H1 (cell line): ENCODE data around the gene APOL3. TPM values are rescaled to one million over a fixed set of nuclear protein-coding genes. Genes with fewer than 3 reads are reported as not detected.

Source experiments
- CTCF ChIA-PET: fragments of 300-600 bp; sonication (Branson Sonifier 250); formaldehyde crosslinking; loops from one replicate; lab custom pipeline; 2021; ENCODE audit not compliant: partially characterized antibody; lab: Charles Lee
- POLR2A ChIA-PET: fragments of 300-600 bp; sonication (Branson Sonifier 250); formaldehyde crosslinking; loops from one replicate; lab custom pipeline; 2021; ENCODE audit warnings: inconsistent platforms; ENCODE audit not compliant: partially characterized antibody; lab: Charles Lee
- DNase-seq, 2 experiments: peaks; one replicate each; pipeline versions ENCODE4 v3.0.0 to v3.0.0-alpha.2; 2010 to 2022; ENCODE audit warnings: low spot score in 2 of 2, low read depth in 1 of 2, mixed read lengths in 1 of 2
- FAIRE-seq: peaks from 2 replicates; lab custom pipeline; 2011; peaks lifted over from hg19 to GRCh38; lab: Jason Lieb, UNC
- H2AFZ ChIP-seq: 2 replicates; pipeline ENCODE4 v1.8.1; 2012; ENCODE audit warnings: low read length, inconsistent platforms
- H2AK5ac ChIP-seq: 2 replicates; pipeline ENCODE4 v1.6.1; 2013; ENCODE audit warnings: low read depth, low read length
- H2BK120ac ChIP-seq: replicated peaks from 2 replicates; pipeline ENCODE3; 2013; ENCODE audit warnings: low read depth, low read length, inconsistent platforms
- H2BK12ac ChIP-seq: 2 replicates; pipeline ENCODE4 v1.6.1; 2013; ENCODE audit warnings: low read depth, low read length
- H2BK15ac ChIP-seq: 2 replicates; pipeline ENCODE4 v1.6.1; 2013; ENCODE audit warnings: low read length
- H2BK20ac ChIP-seq: 2 replicates; pipeline ENCODE4 v1.6.1; 2013; ENCODE audit warnings: low read length
- H2BK5ac ChIP-seq: 2 replicates; pipeline ENCODE4 v1.6.1; 2013; ENCODE audit warnings: low read depth, low read length
- H3K14ac ChIP-seq: 2 replicates; pipeline ENCODE4 v1.6.1; 2013; ENCODE audit warnings: inconsistent platforms; ENCODE audit not compliant: insufficient read length
- H3K18ac ChIP-seq: 2 replicates; pipeline ENCODE4 v1.6.1; 2013; ENCODE audit warnings: low read length; ENCODE audit errors: extremely low read depth
- H3K23ac ChIP-seq: 2 replicates; pipeline ENCODE4 v1.6.1; 2013; ENCODE audit warnings: inconsistent platforms; ENCODE audit not compliant: insufficient read length
- H3K23me2 ChIP-seq: 2 replicates; pipeline ENCODE4 v1.6.1; 2013; ENCODE audit warnings: low read depth, low read length
- H3K27ac ChIP-seq: 2 replicates; pipeline ENCODE4 v1.6.1; 2011; ENCODE audit warnings: low read depth, low read length, inconsistent platforms
- H3K27me3 ChIP-seq, 4 experiments: replicated peaks in 1 of 4; 1 replicate in 1 of 4; 2 replicates in 3 of 4; pipeline versions ENCODE4 v1.6.1 to v1.8.1; 2011 to 2013; ENCODE audit warnings: low read length in 3 of 4, mild to moderate bottlenecking in 3 of 4, inconsistent platforms in 2 of 4, mixed read lengths in 2 of 4, moderate library complexity in 1 of 4; ENCODE audit not compliant: control insufficient read depth in 3 of 4, insufficient read depth in 3 of 4; ENCODE audit errors: extremely low read depth in 1 of 4
- H3K36me3 ChIP-seq, 4 experiments: 2 replicates each; pipeline versions ENCODE4 v1.6.1 to v1.8.1; 2011 to 2013; ENCODE audit warnings: mild to moderate bottlenecking in 4 of 4, low read length in 3 of 4, moderate library complexity in 2 of 4, control low read depth in 1 of 4, inconsistent platforms in 1 of 4; ENCODE audit not compliant: insufficient read depth in 4 of 4, control insufficient read depth in 2 of 4
- H3K4ac ChIP-seq: replicated peaks from 2 replicates; pipeline ENCODE3; 2013; ENCODE audit warnings: low read length, low read depth, mixed read lengths, inconsistent platforms; ENCODE audit not compliant: insufficient read length
- H3K4me1 ChIP-seq, 4 experiments: replicated peaks in 1 of 4; 1 replicate in 1 of 4; 2 replicates in 3 of 4; pipeline versions ENCODE4 v1.6.1 to v1.8.1; 2011 to 2013; ENCODE audit warnings: low read length in 3 of 4, inconsistent platforms in 2 of 4, mixed read lengths in 1 of 4; ENCODE audit not compliant: insufficient read depth in 4 of 4, control insufficient read depth in 3 of 4
- H3K4me2 ChIP-seq, 2 experiments: 2 replicates each; pipeline versions ENCODE4 v1.6.1 to v1.8.1; 2011 to 2013; ENCODE audit warnings: low read depth in 2 of 2, low read length in 2 of 2, control low read depth in 1 of 2, inconsistent platforms in 1 of 2, mild to moderate bottlenecking in 1 of 2; ENCODE audit not compliant: insufficient read depth in 1 of 2
- H3K4me3 ChIP-seq, 4 experiments: fragments of 200-600, 300-600 bp in 1 of 4; sonication (generic), shearing (Covaris generic), sonication (Bioruptor Twin) in 1 of 4; 2 replicates each; pipeline versions ENCODE4 v1.5.1 to v1.8.1; 2011 to 2016; ENCODE audit warnings: low read length in 4 of 4, low read depth in 3 of 4, control low read depth in 2 of 4, inconsistent platforms in 2 of 4, mild to moderate bottlenecking in 2 of 4, mixed read lengths in 1 of 4, moderate library complexity in 1 of 4; ENCODE audit not compliant: insufficient read depth in 2 of 4; ENCODE audit errors: extremely low read depth in 1 of 4
- H3K56ac ChIP-seq: replicated peaks from 2 replicates; pipeline ENCODE3; 2013; ENCODE audit warnings: low read depth, mild to moderate bottlenecking, mixed read lengths, low read length, inconsistent platforms; ENCODE audit not compliant: insufficient read length
- H3K79me1 ChIP-seq: 2 replicates; pipeline ENCODE4 v1.6.1; 2013; ENCODE audit warnings: low read depth, low read length, control low read depth
- H3K79me2 ChIP-seq, 2 experiments: 2 replicates each; pipeline versions ENCODE4 v1.6.1 to v1.8.1; 2012 to 2013; ENCODE audit warnings: low read length in 2 of 2, mild to moderate bottlenecking in 2 of 2, inconsistent platforms in 1 of 2; ENCODE audit not compliant: insufficient read depth in 2 of 2, control insufficient read depth in 1 of 2
- H3K9ac ChIP-seq, 4 experiments: replicated peaks in 1 of 4; 1 replicate in 1 of 4; 2 replicates in 3 of 4; pipeline versions ENCODE4 v1.6.1 to v1.8.1; 2011 to 2013; ENCODE audit warnings: low read depth in 3 of 4, low read length in 3 of 4, control low read depth in 2 of 4, mild to moderate bottlenecking in 2 of 4, moderate library complexity in 2 of 4, inconsistent platforms in 1 of 4; ENCODE audit errors: extremely low read depth in 1 of 4
- H3K9me3 ChIP-seq, 2 experiments: 2 replicates each; pipeline versions ENCODE4 v1.6.1 to v1.8.1; 2012 to 2013; ENCODE audit warnings: mild to moderate bottlenecking in 2 of 2, moderate library complexity in 2 of 2, control low read depth in 1 of 2, inconsistent platforms in 1 of 2, low read depth in 1 of 2, low read length in 1 of 2, mixed read lengths in 1 of 2; ENCODE audit not compliant: insufficient read depth in 2 of 2
- H4K20me1 ChIP-seq, 2 experiments: replicated peaks in 1 of 2; 2 replicates each; pipeline versions ENCODE3 to v1.8.1; 2011 to 2013; ENCODE audit warnings: inconsistent platforms in 2 of 2, low read length in 2 of 2, mild to moderate bottlenecking in 1 of 2; ENCODE audit not compliant: insufficient read depth in 2 of 2, control insufficient read depth in 1 of 2
- H4K5ac ChIP-seq: 2 replicates; pipeline ENCODE4 v1.6.1; 2013; ENCODE audit warnings: low read length, low read depth, mixed read lengths, inconsistent platforms; ENCODE audit not compliant: insufficient read length
- H4K8ac ChIP-seq: 2 replicates; pipeline ENCODE4 v1.8.0; 2013; ENCODE audit warnings: mild to moderate bottlenecking, moderate library complexity, low read length, inconsistent platforms; ENCODE audit not compliant: insufficient read depth; ENCODE audit errors: extremely low read depth
- H4K91ac ChIP-seq: replicated peaks from 2 replicates; pipeline ENCODE3; 2013; ENCODE audit warnings: low read length, mixed read lengths, inconsistent platforms; ENCODE audit not compliant: insufficient read length
- BCL11A ChIP-seq, 2 experiments: IDR thresholded peaks; one replicate each; pipeline ENCODE4 v1.6.1; 2011; ENCODE audit warnings: low read depth in 2 of 2, low read length in 2 of 2, mild to moderate bottlenecking in 2 of 2
- GABPA ChIP-seq: IDR thresholded peaks from 2 replicates; pipeline ENCODE4 v1.6.1; 2011; ENCODE audit warnings: mild to moderate bottlenecking, low read length, moderate library complexity, borderline replicate concordance; ENCODE audit not compliant: insufficient read depth
- GTF2F1 ChIP-seq: IDR thresholded peaks from 2 replicates; pipeline ENCODE4 v1.6.1; 2012; ENCODE audit warnings: low read depth, low read length, improper control_type of control experiment, borderline replicate concordance
- POLR2A ChIP-seq, 2 experiments: IDR thresholded peaks; 1 replicate in 1 of 2; 2 replicates in 1 of 2; pipeline ENCODE4 v1.6.1; 2011; ENCODE audit warnings: low read depth in 2 of 2, low read length in 2 of 2, mild to moderate bottlenecking in 2 of 2; ENCODE audit errors: control extremely low read depth in 1 of 2
- SRF ChIP-seq: IDR thresholded peaks from 2 replicates; pipeline ENCODE4 v1.6.1; 2011; ENCODE audit warnings: mild to moderate bottlenecking, low read depth, low read length, moderate library complexity
- WGBS, 2 experiments: shearing (Covaris generic) in 1 of 2; methylation state at CpG; one replicate each; pipeline versions ENCODE4 v1.1.6 to v1.1.7; 2013 to 2015; ENCODE audit warnings: low lambda C conversion rate in 2 of 2, mixed read lengths in 2 of 2, inconsistent platforms in 1 of 2, low coverage in 1 of 2, missing lambda C conversion rate in 1 of 2; ENCODE audit not compliant: insufficient replicate concordance in 2 of 2, insufficient coverage in 1 of 2, insufficient read length in 1 of 2; ENCODE audit errors: extremely low coverage in 1 of 2, missing lambda C conversion rate in 1 of 2; 5-methylcytosine and 5-hydroxymethylcytosine counted together
- polyA plus RNA-seq, 7 experiments: library from polyadenylated mRNA; depleted of rRNA in 3 of 7; stranded (reverse) in 5 of 7; unstranded in 2 of 7; fragments of >200 nt in 5 of 7; fragments of 200-250 nt in 2 of 7; gene quantifications; 1 replicate in 5 of 7; 2 replicates in 1 of 7; 4 replicates in 1 of 7; pipeline versions ENCODE4 v1.2.1 to v1.2.3, GENCODE V29; 2011 to 2013; ENCODE audit warnings: missing spikeins in 2 of 7, mixed read lengths in 2 of 7
- total RNA-seq: library from RNA; stranded (reverse); fragmentation: NEBNext Ultra II Directional; extraction: Animal tissue kit (Norgen Biotek cat#: 25700); gene quantifications from 2 replicates; pipeline ENCODE4 v1.2.1, GENCODE V29; 2021
- TF ChIP-seq, protein P1 (sequence below): IDR thresholded peaks from 2 replicates; pipeline ENCODE4 v1.6.1; 2012; ENCODE audit warnings: low read length, inconsistent platforms

The APOL3 gene
- total and polyA plus RNA-seq, 2 of the 8 experiments (the other 6 are each of a cell fraction or from before 2014, with no cell fraction given): 0.12 TPM; not detected in 1

- H3K23ac ChIP-seq: no peak overlapping the region
- H3K36me3 ChIP-seq: peaks cover 0 to 3% (median 0%) of the 10 kb centered on the region in 4 experiments; a peak in 1 of 8 replicates
- H2AK5ac ChIP-seq: no peak overlapping the region
- ChIA-PET POLR2A (no interaction called here), CTCF (interaction anchor here (1.0 to 4.7 kb wide), 2 partner anchors 13 to 14 kb away, joined by 3 to 30 read pairs; no protein-coding TSS in a partner anchor)
- no peak overlapping the region for H2BK20ac ChIP-seq
- no peak for TF ChIP-seq BCL11A (IDR thresholded peaks at IDR 0.05; ENCODE audit: low read depth in 2 of 2, low read length in 2 of 2)
- no peak for TF ChIP-seq SRF
- TF ChIP-seq GABPA: no peak
- TF ChIP-seq, protein P1, sequence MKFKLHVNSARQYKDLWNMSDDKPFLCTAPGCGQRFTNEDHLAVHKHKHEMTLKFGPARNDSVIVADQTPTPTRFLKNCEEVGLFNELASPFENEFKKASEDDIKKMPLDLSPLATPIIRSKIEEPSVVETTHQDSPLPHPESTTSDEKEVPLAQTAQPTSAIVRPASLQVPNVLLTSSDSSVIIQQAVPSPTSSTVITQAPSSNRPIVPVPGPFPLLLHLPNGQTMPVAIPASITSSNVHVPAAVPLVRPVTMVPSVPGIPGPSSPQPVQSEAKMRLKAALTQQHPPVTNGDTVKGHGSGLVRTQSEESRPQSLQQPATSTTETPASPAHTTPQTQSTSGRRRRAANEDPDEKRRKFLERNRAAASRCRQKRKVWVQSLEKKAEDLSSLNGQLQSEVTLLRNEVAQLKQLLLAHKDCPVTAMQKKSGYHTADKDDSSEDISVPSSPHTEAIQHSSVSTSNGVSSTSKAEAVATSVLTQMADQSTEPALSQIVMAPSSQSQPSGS: no peak
- TF ChIP-seq POLR2A (IDR thresholded peaks at IDR 0.05; ENCODE audit: control extremely low read depth in 1 of 2, low read depth in 2 of 2, low read length in 2 of 2): no peak
- TF ChIP-seq GTF2F1: no peak
- no peaks in the 10 kb centered on the region for H3K23me2 ChIP-seq
- no peaks in the 10 kb centered on the region for H3K79me1 ChIP-seq
- no peak overlapping the region for H4K5ac ChIP-seq
- 92% methylated on average over 10 of the region's 10 CpGs; no CpG with 5 or more reads in 1 of the 2 experiments for WGBS, 2 experiments
- DNase-seq (no peak), FAIRE-seq (no peak)
- no peak overlapping the region for H3K56ac ChIP-seq
- H3K27ac ChIP-seq: no peak overlapping the region
- no peak overlapping the region for H2AFZ ChIP-seq
- H3K79me2 ChIP-seq: no peaks in the 10 kb centered on the region
- H3K18ac ChIP-seq: no peak overlapping the region
- H4K8ac ChIP-seq: no peak overlapping the region
- H3K4me3 ChIP-seq: no peak overlapping the region
- no peak overlapping the region for H2BK5ac ChIP-seq
- H3K9me3 ChIP-seq: peaks cover 5% of the 10 kb centered on the region in 2 experiments; a peak in 2 of 4 replicates
- no peak overlapping the region for H3K4ac ChIP-seq
- H3K27me3 ChIP-seq: no peaks in the 10 kb centered on the region
- H3K9ac ChIP-seq: no peak overlapping the region
- H2BK15ac ChIP-seq: no peak overlapping the region
- H4K20me1 ChIP-seq: no peaks in the 10 kb centered on the region
- no peak overlapping the region for H2BK12ac ChIP-seq
- H4K91ac ChIP-seq: no peak overlapping the region
- no peak overlapping the region for H3K14ac ChIP-seq
- H3K4me1 ChIP-seq: no peaks in the 10 kb centered on the region
- no peak overlapping the region for H2BK120ac ChIP-seq
- no peak overlapping the region for H3K4me2 ChIP-seq
These were observed 6.1 kb upstream of the APOL3 start for GRCh38 chr22:36166518-36167220.
